Measurements from ENCODE around the gene SLC44A3.

- no peak for TF ChIP-seq CTCF (conservative IDR thresholded peaks at IDR 0.05)
- TF ChIP-seq ZFX (IDR thresholded peaks at IDR 0.05) = no peak
These were observed 89.3 kb downstream of the SLC44A3 start for GRCh38 chr1:94909486-94909885.

All from C4-2B (cell line).